Neural progenitor cell (in vitro differentiated cells): ENCODE data around the gene HILPDA. TPM values are rescaled to one million over a fixed set of nuclear protein-coding genes. Genes with fewer than 3 reads are reported as not detected.
"Not testable (repeated sequence)": the region's sequence is repeated elsewhere in the genome, so short reads cannot be mapped to it uniquely, and the experiment has no call there.

Source experiments
- DNase-seq: peaks from one replicate; pipeline ENCODE4 v3.0.0-alpha.2; 2016; ENCODE audit warnings: low spot score
- H2AFZ ChIP-seq: fragments of 200-600 bp; sonication (generic); replicated peaks from 2 replicates; pipeline ENCODE4 v1.6.1; 2016; ENCODE audit warnings: antibody characterized with exemption
- H3F3A ChIP-seq: fragments of 200-600 bp; sonication (generic); 2 replicates; pipeline ENCODE4 v1.6.1; 2016; ENCODE audit warnings: antibody characterized with exemption, low read depth
- H3K27ac ChIP-seq: fragments of 200-600 bp; sonication (generic); 2 replicates; pipeline ENCODE4 v1.5.1; 2016; ENCODE audit warnings: mild to moderate bottlenecking
- H3K27me3 ChIP-seq: fragments of 200-600 bp; sonication (generic); 2 replicates; pipeline ENCODE4 v1.6.1; 2016; ENCODE audit warnings: mild to moderate bottlenecking, moderate library complexity
- H3K36me3 ChIP-seq: fragments of 200-600 bp; sonication (generic); 2 replicates; pipeline ENCODE4 v1.5.1; 2016
- H3K4me1 ChIP-seq: fragments of 200-600 bp; sonication (generic); 2 replicates; pipeline ENCODE4 v1.6.1; 2016; ENCODE audit warnings: mixed run types
- H3K4me2 ChIP-seq: fragments of 200-600 bp; sonication (generic); 2 replicates; pipeline ENCODE4 v1.6.1; 2016
- H3K4me3 ChIP-seq: fragments of 200-600 bp; sonication (generic); 2 replicates; pipeline ENCODE4 v1.5.1; 2016
- H3K79me2 ChIP-seq: fragments of 200-600 bp; sonication (generic); 2 replicates; pipeline ENCODE4 v1.6.1; 2016; ENCODE audit warnings: low read depth
- H3K9ac ChIP-seq: fragments of 200-600 bp; sonication (generic); 2 replicates; pipeline ENCODE4 v1.6.1; 2016
- H3K9me3 ChIP-seq: fragments of 200-600 bp; sonication (generic); 2 replicates; pipeline ENCODE4 v1.5.1; 2016; ENCODE audit warnings: low read depth
- H4K20me1 ChIP-seq: fragments of 200-600 bp; sonication (generic); 2 replicates; pipeline ENCODE4 v1.6.1; 2016; ENCODE audit warnings: low read depth
- H3K27ac Mint-ChIP-seq: 3 replicates; pipeline ENCODE4 v1.8.0; 2021; ENCODE audit warnings: mixed read lengths
- H3K27me3 Mint-ChIP-seq: 2 replicates; pipeline ENCODE4 v1.8.0; 2022; ENCODE audit warnings: low read depth, mild to moderate bottlenecking, inconsistent platforms, moderate library complexity, mixed read lengths; ENCODE audit not compliant: insufficient read depth
- H3K36me3 Mint-ChIP-seq: 3 replicates; pipeline ENCODE4 v1.8.0; 2021; ENCODE audit warnings: mixed read lengths
- H3K4me1 Mint-ChIP-seq: 3 replicates; pipeline ENCODE4 v1.8.0; 2021; ENCODE audit warnings: mixed read lengths
- H3K4me3 Mint-ChIP-seq: 3 replicates; pipeline ENCODE4 v1.8.0; 2021; ENCODE audit warnings: mild to moderate bottlenecking, moderate library complexity, mixed read lengths
- H3K9me3 Mint-ChIP-seq: 3 replicates; pipeline ENCODE4 v1.8.0; 2020; ENCODE audit warnings: mixed read lengths
- CTCF ChIP-seq: fragments of 200-600 bp; sonication (generic); IDR thresholded peaks from 2 replicates; pipeline ENCODE4 v1.5.1; 2017; ENCODE audit warnings: antibody characterized with exemption, mild to moderate bottlenecking
- EZH2 ChIP-seq: fragments of 200-600 bp; sonication (generic); IDR thresholded peaks from 2 replicates; pipeline ENCODE4 v1.6.1; 2017; ENCODE audit warnings: antibody characterized with exemption, mild to moderate bottlenecking, moderate library complexity
- EZH2phosphoT487 ChIP-seq: fragments of 200-600 bp; sonication (generic); IDR thresholded peaks from 2 replicates; pipeline ENCODE4 v1.6.1; 2017; ENCODE audit warnings: antibody characterized with exemption
- small RNA-seq: library from RNA; depleted of rRNA; stranded (forward); fragments of <200 nt; gene quantifications from one replicate; pipeline ENCODE3, GENCODE V24; 2015
- total RNA-seq: library from RNA; depleted of rRNA; stranded (reverse); fragments of >200 nt; gene quantifications from 2 replicates; pipeline ENCODE4 v1.2.3, GENCODE V29; 2015; ENCODE audit warnings: low replicate concordance

HILPDA gene
- total RNA-seq, 1 donor from 2014 or later: 53.9 TPM

- H3F3A ChIP-seq, H3K27ac Mint-ChIP-seq, H2AFZ ChIP-seq, H3K27ac ChIP-seq, H3K4me1 Mint-ChIP-seq, DNase-seq, H3K27me3 ChIP-seq, H3K79me2 ChIP-seq, H3K9me3 Mint-ChIP-seq, H3K4me3 Mint-ChIP-seq, H3K27me3 Mint-ChIP-seq, H3K4me1 ChIP-seq, H3K4me2 ChIP-seq, H4K20me1 ChIP-seq, H3K9ac ChIP-seq, H3K9me3 ChIP-seq, H3K4me3 ChIP-seq, H3K36me3 ChIP-seq: not testable (repeated sequence)
- H3K36me3 Mint-ChIP-seq: peaks cover 23% of the 10 kb centered on the region
Observed at GRCh38 chr7:128488134-128488533, 32.5 kb downstream of the HILPDA start.

- Histone ChIP-seq H3K9ac (no peak overlapping the region), H3K36me3 (no peaks in the 10 kb centered on the region), H3K27ac (no peak overlapping the region), H2AFZ (no peak overlapping the region), H3K4me3 (no peak overlapping the region), H3K27me3 (no peaks in the 10 kb centered on the region), H3K4me1 (no peaks in the 10 kb centered on the region), H4K20me1 (no peaks in the 10 kb centered on the region), H3F3A (no peaks in the 10 kb centered on the region), H3K79me2 (no peaks in the 10 kb centered on the region), H3K9me3 (no peaks in the 10 kb centered on the region), H3K4me2 (no peak overlapping the region)
- H3K9me3 Mint-ChIP-seq: no peaks in the 10 kb centered on the region
- DNase-seq: no peak
- peaks cover 27% of the 10 kb centered on the region for H3K36me3 Mint-ChIP-seq
- no peaks in the 10 kb centered on the region for H3K4me1 Mint-ChIP-seq
- no peak overlapping the region for H3K4me3 Mint-ChIP-seq
- no peaks in the 10 kb centered on the region for H3K27me3 Mint-ChIP-seq
- TF ChIP-seq EZH2phosphoT487 (no peak), EZH2 (no peak), CTCF (no peak)
- no peak overlapping the region for H3K27ac Mint-ChIP-seq
Observed at GRCh38 chr7:128497405-128497804, 41.7 kb downstream of the HILPDA start.

- peaks cover 12% of the 10 kb centered on the region for H3K36me3 Mint-ChIP-seq
- not testable (repeated sequence) for H3K36me3 ChIP-seq, H3K79me2 ChIP-seq, H3K9ac ChIP-seq, H3K4me1 ChIP-seq, H3K4me3 Mint-ChIP-seq, H3K27ac ChIP-seq, H3K27me3 Mint-ChIP-seq, H3K27me3 ChIP-seq, H3K9me3 Mint-ChIP-seq, H3K9me3 ChIP-seq, DNase-seq, H3K4me3 ChIP-seq, H2AFZ ChIP-seq, H3K27ac Mint-ChIP-seq, H3K4me1 Mint-ChIP-seq, H3F3A ChIP-seq, H4K20me1 ChIP-seq, H3K4me2 ChIP-seq
Observed at GRCh38 chr7:128505416-128505815, 49.7 kb downstream of the HILPDA start.

- H3K9me3 ChIP-seq, H3K9ac ChIP-seq, H3K4me3 Mint-ChIP-seq, H3K36me3 ChIP-seq, H3K27me3 ChIP-seq, H3K27me3 Mint-ChIP-seq, H3K4me2 ChIP-seq, H3K27ac Mint-ChIP-seq, H2AFZ ChIP-seq, H3K4me1 ChIP-seq, H3K4me1 Mint-ChIP-seq, DNase-seq, H4K20me1 ChIP-seq, H3K9me3 Mint-ChIP-seq, H3K79me2 ChIP-seq, H3K36me3 Mint-ChIP-seq, H3F3A ChIP-seq, H3K4me3 ChIP-seq: not testable (repeated sequence)
- H3K27ac ChIP-seq: peak overlapping the region; percentile 29
Observed at GRCh38 chr7:128506819-128507218, 51.1 kb downstream of the HILPDA start.

GRCh38 chr7:128507321-128507993, 51.8 kb downstream of the HILPDA start:
- H3F3A ChIP-seq, H3K27ac Mint-ChIP-seq, H3K27me3 Mint-ChIP-seq, H3K79me2 ChIP-seq, H2AFZ ChIP-seq, H3K27ac ChIP-seq, H3K9ac ChIP-seq, H3K9me3 ChIP-seq, H3K4me2 ChIP-seq, H3K4me1 ChIP-seq, H3K4me3 Mint-ChIP-seq, H3K27me3 ChIP-seq, H3K4me3 ChIP-seq, DNase-seq, H3K4me1 Mint-ChIP-seq, H4K20me1 ChIP-seq, H3K9me3 Mint-ChIP-seq, H3K36me3 ChIP-seq, H3K36me3 Mint-ChIP-seq: not testable (repeated sequence)

Small RNA genes lying within 50 kb of the gene (small RNA-seq; reads per million reads assigned to genes)
- gene AC010655.1 (not detected), gene AC010655.2 (not detected), gene RF00017 (not detected), gene RNU7-54P (not detected)

Other genes with a start within 250 kb of the HILPDA start
- not detected in 2 replicates for gene LEP, start 214.6 kb upstream of the HILPDA start, total RNA-seq
- gene RBM28, start 112.0 kb upstream of the HILPDA start, total RNA-seq: 33.4 and 33.5 TPM in 2 replicates
- 0.68 TPM in 1 of 2 replicates, not detected in the other for gene PRRT4, start 94.2 kb upstream of the HILPDA start, total RNA-seq
- gene IMPDH1, start 45.9 kb upstream of the HILPDA start, total RNA-seq: 17.0 and 30.8 TPM in 2 replicates
- 43.1 and 50.1 TPM in 2 replicates for gene METTL2B, start 20.9 kb downstream of the HILPDA start, total RNA-seq
- gene GARIN1A, start 216.4 kb downstream of the HILPDA start, total RNA-seq: 0.43 TPM in 1 of 2 replicates, not detected in the other